Measurements from ENCODE around the gene HIRA. TPM values are rescaled to one million over a fixed set of nuclear protein-coding genes. Genes with fewer than 3 reads are reported as not detected.

HIRA gene
- total RNA-seq, 4 donors from 2014 or later, result 63.8 to 139 (median 107) TPM

GRCh38 chr22:19361501-19362103 is 69.9 kb downstream of the HIRA start:
- no peaks in the 10 kb centered on the region for H3K27me3 ChIP-seq
- H3K4me3 ChIP-seq (replicated peaks in 1 of 3), result no peak overlapping the region
- intact Hi-C loops (cut with DNase I), result no loop called here
- TF ChIP-seq POLR2A (IDR thresholded peaks at IDR 0.05) (peak in 1 of 2 donors; percentile 55), CTCF (IDR thresholded peaks at IDR 0.05) (no peak)
- 57 to 60% methylated on average over 5 to 7 of the region's 7 CpGs for WGBS, 2 donors
- peaks cover 38 to 65% of the 10 kb centered on the region in 2 donors for H3K36me3 ChIP-seq
- no peaks in the 10 kb centered on the region for H3K9me3 ChIP-seq
- DNase-seq, result peak; percentile 83 to 84
- H3K27ac ChIP-seq, result peak overlapping the region; percentile 99
- H3K4me1 ChIP-seq, result peaks cover 62 to 65% of the 10 kb centered on the region in 2 donors

GRCh38 chr22:19360862-19361261 is 70.7 kb downstream of the HIRA start:
- TF ChIP-seq POLR2A (IDR thresholded peaks at IDR 0.05) (no peak), CTCF (IDR thresholded peaks at IDR 0.05) (no peak)
- peak; percentile 42 to 46 for DNase-seq
- peak overlapping the region; percentile 99 for H3K27ac ChIP-seq
- intact Hi-C loops (cut with DNase I), result no loop called here
- WGBS, 2 donors, result 93 to 94% methylated on average over 2 of the region's 2 CpGs
- peaks cover 46 to 67% of the 10 kb centered on the region in 2 donors for H3K36me3 ChIP-seq
- no peak overlapping the region for H3K4me3 ChIP-seq (replicated peaks in 1 of 3)
- no peaks in the 10 kb centered on the region for H3K9me3 ChIP-seq
- no peaks in the 10 kb centered on the region for H3K27me3 ChIP-seq
- H3K4me1 ChIP-seq, result peaks cover 69 to 73% of the 10 kb centered on the region in 2 donors

GRCh38 chr22:19360300-19360792 is 71.2 kb downstream of the HIRA start:
- DNase-seq, result no peak
- TF ChIP-seq POLR2A (IDR thresholded peaks at IDR 0.05) (no peak), CTCF (IDR thresholded peaks at IDR 0.05) (no peak)
- no peak overlapping the region for H3K4me3 ChIP-seq (replicated peaks in 1 of 3)
- intact Hi-C loops (cut with DNase I), result no loop called here
- H3K4me1 ChIP-seq, result peaks cover 73 to 78% of the 10 kb centered on the region in 2 donors
- H3K36me3 ChIP-seq, result peaks cover 46 to 68% of the 10 kb centered on the region in 2 donors
- peak overlapping the region; percentile 99 for H3K27ac ChIP-seq
- no peaks in the 10 kb centered on the region for H3K9me3 ChIP-seq
- 83 to 84% methylated on average over 7 to 8 of the region's 8 CpGs for WGBS, 2 donors
- H3K27me3 ChIP-seq, result no peaks in the 10 kb centered on the region

GRCh38 chr22:19359554-19360299 is 71.8 kb downstream of the HIRA start:
- peak; percentile 50 to 52 for DNase-seq
- H3K4me3 ChIP-seq (replicated peaks in 1 of 3), result no peak overlapping the region

More at GRCh38 chr22:19359554-19360299, 71.8 kb downstream of the HIRA start:
- peaks cover 46 to 65% of the 10 kb centered on the region in 2 donors for H3K36me3 ChIP-seq
- peak overlapping the region; percentile 99 for H3K27ac ChIP-seq
- no peaks in the 10 kb centered on the region for H3K9me3 ChIP-seq
- TF ChIP-seq CTCF (IDR thresholded peaks at IDR 0.05), result no peak
- TF ChIP-seq POLR2A (IDR thresholded peaks at IDR 0.05), result no peak
- intact Hi-C loops (cut with DNase I), result loop anchor here (10.0 kb wide), 1 partner anchor 75 kb away; the partner anchor contains the start of genes HIRA and MRPL40
- WGBS, 2 donors, result 59 to 73% methylated on average over 3 to 5 of the region's 6 CpGs
- no peaks in the 10 kb centered on the region for H3K27me3 ChIP-seq
- H3K4me1 ChIP-seq, result peaks cover 77 to 82% of the 10 kb centered on the region in 2 donors

Data from thyroid gland (tissue), 4 donors.